IMR-90 (cell line): ENCODE results near the gene BLOC1S4.
"Not testable (repeated sequence)": the region's sequence is repeated elsewhere in the genome, so short reads cannot be mapped to it uniquely, and the experiment has no call there.

ENCODE experiments used
- BHLHE40 ChIP-seq: fragments of 150-350 bp; IDR thresholded peaks from 2 replicates; pipeline ENCODE4 v1.6.1; 2016; ENCODE audit warnings: mild to moderate bottlenecking, low read depth, low read length
- CEBPB ChIP-seq: IDR thresholded peaks from 2 replicates; pipeline ENCODE4 v1.6.1; 2012; ENCODE audit warnings: low read depth, low read length, improper control_type of control experiment
- CTCF ChIP-seq: conservative IDR thresholded peaks from 2 replicates; pipeline ENCODE4 v1.5.1; 2012; ENCODE audit warnings: mild to moderate bottlenecking, low read depth, low read length, improper control_type of control experiment
- FOS ChIP-seq: fragments of 150-350 bp; IDR thresholded peaks from 2 replicates; pipeline ENCODE4 v1.6.1; 2016; ENCODE audit warnings: low read depth, low read length
- MAFK ChIP-seq: IDR thresholded peaks from 2 replicates; pipeline ENCODE4 v1.6.1; 2012; ENCODE audit warnings: low read depth, low read length, improper control_type of control experiment
- MAZ ChIP-seq: IDR thresholded peaks from 2 replicates; pipeline ENCODE4 v1.6.1; 2012; ENCODE audit warnings: low read depth, mild to moderate bottlenecking, low read length, improper control_type of control experiment, moderate library complexity, borderline replicate concordance
- MXI1 ChIP-seq: IDR thresholded peaks from 2 replicates; pipeline ENCODE4 v1.6.1; 2012; ENCODE audit warnings: low read depth, mild to moderate bottlenecking, low read length, moderate library complexity, borderline replicate concordance
- POLR2A ChIP-seq: IDR thresholded peaks from 2 replicates; pipeline ENCODE4 v1.6.1; 2012; ENCODE audit warnings: mild to moderate bottlenecking, low read depth, low read length
- RAD21 ChIP-seq: IDR thresholded peaks from 2 replicates; pipeline ENCODE4 v1.6.1; 2012; ENCODE audit warnings: low read length, improper control_type of control experiment
- RCOR1 ChIP-seq: IDR thresholded peaks from 2 replicates; pipeline ENCODE4 v1.6.1; 2012; ENCODE audit warnings: mild to moderate bottlenecking, low read length, improper control_type of control experiment; ENCODE audit not compliant: insufficient replicate concordance
- RFX5 ChIP-seq: IDR thresholded peaks from 2 replicates; pipeline ENCODE4 v1.8.0; 2012; ENCODE audit warnings: low read depth, mild to moderate bottlenecking, low read length, moderate library complexity
- SMC3 ChIP-seq: fragments of 150-350 bp; IDR thresholded peaks from 2 replicates; pipeline ENCODE4 v1.6.1; 2016; ENCODE audit warnings: low read depth, mild to moderate bottlenecking, antibody characterized with exemption, low read length, moderate library complexity
- TF ChIP-seq, protein P1 (sequence below): fragments of 150-350 bp; IDR thresholded peaks from 2 replicates; pipeline ENCODE4 v1.6.1; 2016; ENCODE audit warnings: low read depth, mild to moderate bottlenecking, low read length, moderate library complexity, borderline replicate concordance
- TF ChIP-seq, protein P2 (sequence below): fragments of 150-350 bp; IDR thresholded peaks from 2 replicates; pipeline ENCODE4 v1.6.1; 2017; ENCODE audit warnings: mild to moderate bottlenecking, antibody characterized with exemption, low read length, low read depth

GRCh38 chr4:6673191-6673659 lies 42.7 kb upstream of the BLOC1S4 start:
- TF ChIP-seq CTCF, SMC3, POLR2A, MAFK, RAD21, MAZ, MXI1, CEBPB, BHLHE40, RFX5, FOS, RCOR1: not testable (repeated sequence)
- TF ChIP-seq, protein P1, sequence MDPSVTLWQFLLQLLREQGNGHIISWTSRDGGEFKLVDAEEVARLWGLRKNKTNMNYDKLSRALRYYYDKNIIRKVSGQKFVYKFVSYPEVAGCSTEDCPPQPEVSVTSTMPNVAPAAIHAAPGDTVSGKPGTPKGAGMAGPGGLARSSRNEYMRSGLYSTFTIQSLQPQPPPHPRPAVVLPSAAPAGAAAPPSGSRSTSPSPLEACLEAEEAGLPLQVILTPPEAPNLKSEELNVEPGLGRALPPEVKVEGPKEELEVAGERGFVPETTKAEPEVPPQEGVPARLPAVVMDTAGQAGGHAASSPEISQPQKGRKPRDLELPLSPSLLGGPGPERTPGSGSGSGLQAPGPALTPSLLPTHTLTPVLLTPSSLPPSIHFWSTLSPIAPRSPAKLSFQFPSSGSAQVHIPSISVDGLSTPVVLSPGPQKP = not testable (repeated sequence)
- TF ChIP-seq, protein P2, sequence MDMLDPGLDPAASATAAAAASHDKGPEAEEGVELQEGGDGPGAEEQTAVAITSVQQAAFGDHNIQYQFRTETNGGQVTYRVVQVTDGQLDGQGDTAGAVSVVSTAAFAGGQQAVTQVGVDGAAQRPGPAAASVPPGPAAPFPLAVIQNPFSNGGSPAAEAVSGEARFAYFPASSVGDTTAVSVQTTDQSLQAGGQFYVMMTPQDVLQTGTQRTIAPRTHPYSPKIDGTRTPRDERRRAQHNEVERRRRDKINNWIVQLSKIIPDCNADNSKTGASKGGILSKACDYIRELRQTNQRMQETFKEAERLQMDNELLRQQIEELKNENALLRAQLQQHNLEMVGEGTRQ = not testable (repeated sequence)
